B cell (primary cell): ENCODE data around the gene RABEP1. TPM values are rescaled to one million over a fixed set of nuclear protein-coding genes. Genes with fewer than 3 reads are reported as not detected.
"Not testable (repeated sequence)": the region's sequence is repeated elsewhere in the genome, so short reads cannot be mapped to it uniquely, and the experiment has no call there.

Experiments used
- ATAC-seq: fragments of 200-7000 bp; cut with Tn5 transposase; one replicate; pipeline ENCODE4 v1.10.0; 2021; ENCODE audit warnings: low read depth, mild to moderate bottlenecking, moderate number of reproducible peaks, moderate library complexity
- CTCF ChIA-PET: fragments of 350-600 bp; sonication (Branson Sonifier 250); formaldehyde crosslinking; loops from one replicate; lab custom pipeline; 2021; ENCODE audit warnings: antibody characterized with exemption, inconsistent platforms; lab: Charles Lee
- POLR2A ChIA-PET: fragments of 350-600 bp; sonication (Branson Sonifier 250); formaldehyde crosslinking; loops from one replicate; lab custom pipeline; 2021; ENCODE audit warnings: antibody characterized with exemption; lab: Charles Lee
- DNase-seq: peaks from one replicate; pipeline ENCODE4 v3.0.0; 2013
- H2AFZ ChIP-seq: 2 replicates; pipeline ENCODE4 v1.6.1; 2012; ENCODE audit warnings: mild to moderate bottlenecking, low read depth, low read length; ENCODE audit not compliant: insufficient read depth, poor library complexity, severe bottlenecking
- H3K27ac ChIP-seq, 2 donors: 1 replicate in 1 of 2; 2 replicates in 1 of 2; pipeline ENCODE4 v1.5.1; 2012 to 2013; ENCODE audit warnings: low read length in 2 of 2, mild to moderate bottlenecking in 2 of 2, moderate library complexity in 1 of 2
- H3K27me3 ChIP-seq, 4 experiments: fragments of 200-600 bp in 1 of 4; sonication (generic) in 1 of 4; replicated peaks in 1 of 4; 1 replicate in 2 of 4; 2 replicates in 2 of 4; pipeline versions ENCODE4 v1.6.1 to v1.7.0; 2013 to 2016; ENCODE audit warnings: low read length in 3 of 4, mild to moderate bottlenecking in 2 of 4, mixed read lengths in 1 of 4, moderate library complexity in 1 of 4; ENCODE audit not compliant: insufficient read depth in 4 of 4, control insufficient read depth in 3 of 4; ENCODE audit errors: control extremely low read depth in 1 of 4
- H3K36me3 ChIP-seq, 2 experiments: replicated peaks in 1 of 2; 1 replicate in 1 of 2; 2 replicates in 1 of 2; pipeline versions ENCODE4 v1.6.1 to v1.7.1; 2013; ENCODE audit warnings: low read length in 1 of 2; ENCODE audit not compliant: insufficient read depth in 2 of 2, control insufficient read depth in 1 of 2; ENCODE audit errors: control extremely low read depth in 1 of 2, extremely low read depth in 1 of 2
- H3K4me1 ChIP-seq, 2 donors: fragments of 200-600 bp in 1 of 2; sonication (generic) in 1 of 2; 1 replicate in 1 of 2; 2 replicates in 1 of 2; pipeline versions ENCODE4 v1.5.1 to v1.6.1; 2013 to 2017; ENCODE audit warnings: low read length in 2 of 2; ENCODE audit not compliant: control insufficient read depth in 2 of 2, insufficient read depth in 2 of 2
- H3K4me2 ChIP-seq: replicated peaks from 2 replicates; pipeline ENCODE3; 2012; ENCODE audit warnings: mild to moderate bottlenecking, low read depth, low read length; ENCODE audit not compliant: poor library complexity, severe bottlenecking
- H3K4me3 ChIP-seq, 5 experiments: fragments of 200-600 bp in 1 of 5; sonication (generic) in 1 of 5; 1 replicate in 3 of 5; 2 replicates in 2 of 5; pipeline versions ENCODE4 v1.5.1 to v1.7.0; 2011 to 2016; ENCODE audit warnings: low read length in 4 of 5, mild to moderate bottlenecking in 4 of 5, low read depth in 2 of 5, control low read depth in 1 of 5, moderate library complexity in 1 of 5; ENCODE audit not compliant: insufficient read depth in 1 of 5; ENCODE audit errors: control extremely low read depth in 1 of 5, extremely low read depth in 1 of 5
- H3K79me2 ChIP-seq: fragments of 200-600 bp; sonication (generic); one replicate; pipeline ENCODE4 v1.6.0; 2016; ENCODE audit warnings: low read length; ENCODE audit not compliant: control insufficient read depth, insufficient read depth
- H3K9ac ChIP-seq: fragments of 200-600 bp; sonication (generic); 2 replicates; pipeline ENCODE4 v1.6.1; 2017; ENCODE audit warnings: mild to moderate bottlenecking, low read length, moderate library complexity
- H3K9me3 ChIP-seq, 3 donors: one replicate each; pipeline versions ENCODE4 v1.6.1 to v1.7.1; 2013; ENCODE audit warnings: low read length in 2 of 3; ENCODE audit not compliant: control insufficient read depth in 2 of 3, insufficient read depth in 1 of 3; ENCODE audit errors: control extremely low read depth in 1 of 3
- H4K20me1 ChIP-seq: 2 replicates; pipeline ENCODE4 v1.6.0; 2012; ENCODE audit warnings: mild to moderate bottlenecking, low read length; ENCODE audit not compliant: insufficient read depth, control insufficient read depth, poor library complexity, severe bottlenecking
- H3K27ac Mint-ChIP-seq: one replicate; pipeline ENCODE4 v1.8.0; 2021; ENCODE audit warnings: mixed read lengths
- H3K27me3 Mint-ChIP-seq: one replicate; pipeline ENCODE4 v1.8.0; 2021; ENCODE audit warnings: mixed read lengths
- H3K4me1 Mint-ChIP-seq: one replicate; pipeline ENCODE4 v1.8.0; 2021; ENCODE audit warnings: mixed read lengths
- H3K4me3 Mint-ChIP-seq: one replicate; pipeline ENCODE4 v1.8.0; 2021; ENCODE audit warnings: mixed read lengths
- H3K9me3 Mint-ChIP-seq: one replicate; pipeline ENCODE4 v1.8.0; 2022; ENCODE audit warnings: mixed read lengths; ENCODE audit not compliant: insufficient read depth
- CTCF ChIP-seq: fragments of 200-600 bp; IDR thresholded peaks from one replicate; pipeline ENCODE4 v1.8.0; 2022; ENCODE audit warnings: antibody characterized with exemption, mild to moderate bottlenecking
- WGBS: methylation state at CpG from one replicate; pipeline ENCODE4 v1.1.5; 2013; ENCODE audit warnings: missing lambda C conversion rate; ENCODE audit not compliant: insufficient coverage; 5-methylcytosine and 5-hydroxymethylcytosine counted together
- intact Hi-C: fragments of 100-400 bp; cut with micrococcal nuclease; formaldehyde crosslinking; loops from one replicate; pipeline ENCODE4 v1.10.0; 2022
- polyA plus RNA-seq: library from polyadenylated mRNA; depleted of rRNA; stranded (reverse); fragments of >200 nt; gene quantifications from 2 replicates; pipeline ENCODE4 v1.2.3, GENCODE V29; 2012
- total RNA-seq, 2 donors: library from RNA; stranded (reverse); fragments of 120-200 nt in 1 of 2; gene quantifications; 1 replicate in 1 of 2; 2 replicates in 1 of 2; pipeline versions ENCODE4 v1.2.3 to v1.2.4, GENCODE V29; 2013 to 2022

RABEP1 gene
- total and polyA plus RNA-seq, 2 donors (not counting 1 experiment from before 2014, with no cell fraction given): 24.2 to 86.1 TPM

GRCh38 chr17:5239769-5240168 lies 42.3 kb upstream of the RABEP1 start:
- Histone ChIP-seq H3K27ac (peak overlapping the region; percentile 31 to 80), H3K79me2 (peaks cover 31% of the 10 kb centered on the region), H3K4me1 (peaks cover 65 to 89% of the 10 kb centered on the region in 2 donors)
- H4K20me1 ChIP-seq, H3K36me3 ChIP-seq, ATAC-seq, H3K9me3 ChIP-seq, H3K27me3 ChIP-seq, H3K27me3 Mint-ChIP-seq, H3K9me3 Mint-ChIP-seq, DNase-seq, H2AFZ ChIP-seq, H3K4me3 Mint-ChIP-seq, H3K4me3 ChIP-seq, H3K9ac ChIP-seq, H3K4me2 ChIP-seq: not testable (repeated sequence)
- H3K27ac Mint-ChIP-seq: peak overlapping the region; percentile 80
- intact Hi-C loops: loop anchor here (5.0 to 10.0 kb wide), 3 partner anchors 43 to 295 kb away; partner anchors contain the start of genes PFN1, RABEP1, RNF167 and SLC25A11
- ChIA-PET POLR2A (interaction anchor here (0.6 to 5.9 kb wide), 2 partner anchors 13 to 21 kb away, joined by 4 to 39 read pairs; no protein-coding TSS in a partner anchor), CTCF (interaction anchor here (1.3 to 18.3 kb wide), 3 partner anchors 9 to 42 kb away, joined by 3 to 303 read pairs (median 63); partner anchors contain the start of gene ZNF594)
- peaks cover 70% of the 10 kb centered on the region for H3K4me1 Mint-ChIP-seq
- WGBS: 98% methylated on average over 6 of the region's 7 CpGs

GRCh38 chr17:5241861-5242671 lies 40.0 kb upstream of the RABEP1 start:
- Histone ChIP-seq H3K4me2 (peak overlapping the region; percentile 76), H3K27me3 (no peaks in the 10 kb centered on the region), H3K27ac (peak overlapping the region; percentile 80 to 91), H2AFZ (peak overlapping the region; percentile 8), H4K20me1 (no peaks in the 10 kb centered on the region), H3K9ac (peak overlapping the region; percentile 47), H3K4me3 (peak overlapping the region in 2 of 5 experiments; percentile 28 to 43), H3K4me1 (peaks cover 49 to 66% of the 10 kb centered on the region in 2 donors), H3K36me3 (no peaks in the 10 kb centered on the region), H3K9me3 (peaks cover 0 to 10% (median 6%) of the 10 kb centered on the region in 3 donors), H3K79me2 (peaks cover 25% of the 10 kb centered on the region)
- peak overlapping the region; percentile 100 for H3K27ac Mint-ChIP-seq
- H3K9me3 Mint-ChIP-seq: no peaks in the 10 kb centered on the region
- intact Hi-C loops: loop anchor here (1.0 to 10.0 kb wide), 5 partner anchors 8 to 297 kb away; partner anchors contain the start of genes NUP88, PFN1, RABEP1 and RNF167
- H3K4me1 Mint-ChIP-seq: peaks cover 64% of the 10 kb centered on the region
- DNase-seq (peak; percentile 80), ATAC-seq (peak; percentile 69)
- H3K4me3 Mint-ChIP-seq: peak overlapping the region; percentile 82
- H3K27me3 Mint-ChIP-seq: no peaks in the 10 kb centered on the region
- ChIA-PET POLR2A (interaction anchor here (0.6 to 1.4 kb wide), 7 partner anchors 10 to 179 kb away, joined by 3 to 6 read pairs (median 5); partner anchors contain the start of gene ZNF594), CTCF (interaction anchor here (0.6 to 1.5 kb wide), 5 partner anchors 15 to 66 kb away, joined by 3 to 12 read pairs (median 4); no protein-coding TSS in a partner anchor)
- no peak for TF ChIP-seq CTCF
- 26% methylated on average over 7 of the region's 10 CpGs for WGBS
